ENCODE measurements around the gene SPOCK3. TPM values are rescaled to one million over a fixed set of nuclear protein-coding genes. Genes with fewer than 3 reads are reported as not detected.
"Not testable (repeated sequence)": the region's sequence is repeated elsewhere in the genome, so short reads cannot be mapped to it uniquely, and the experiment has no call there.

Gene SPOCK3
- total RNA-seq, 1 donor from 2014 or later = not detected

DNA sequence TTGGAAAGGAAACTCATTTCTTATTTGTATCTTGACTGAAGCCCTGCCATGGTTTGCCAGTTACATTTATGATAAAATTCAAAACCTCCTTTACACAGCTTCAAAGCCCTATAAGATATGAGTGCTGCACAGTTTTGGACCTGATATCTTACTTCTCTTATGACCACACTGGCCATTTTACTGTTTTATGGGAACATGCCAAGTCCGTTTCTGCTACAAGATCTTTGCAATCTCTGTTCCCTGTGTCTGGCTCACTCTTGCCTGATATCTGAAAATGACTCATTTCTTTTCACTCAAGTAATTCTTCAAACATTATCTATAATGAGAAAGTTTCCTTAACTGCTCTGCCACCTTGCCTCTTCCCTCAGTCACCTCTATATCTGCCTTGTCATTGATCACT, 247.3 kb downstream of the SPOCK3 start:
- Histone ChIP-seq H3K4me1 (no peaks in the 10 kb centered on the region), H3K27me3 (no peaks in the 10 kb centered on the region), H3K36me3 (no peaks in the 10 kb centered on the region), H3K4me3 (no peak overlapping the region), H3K9me3 (no peaks in the 10 kb centered on the region), H3K27ac (no peak overlapping the region)
- TF ChIP-seq, protein P1, sequence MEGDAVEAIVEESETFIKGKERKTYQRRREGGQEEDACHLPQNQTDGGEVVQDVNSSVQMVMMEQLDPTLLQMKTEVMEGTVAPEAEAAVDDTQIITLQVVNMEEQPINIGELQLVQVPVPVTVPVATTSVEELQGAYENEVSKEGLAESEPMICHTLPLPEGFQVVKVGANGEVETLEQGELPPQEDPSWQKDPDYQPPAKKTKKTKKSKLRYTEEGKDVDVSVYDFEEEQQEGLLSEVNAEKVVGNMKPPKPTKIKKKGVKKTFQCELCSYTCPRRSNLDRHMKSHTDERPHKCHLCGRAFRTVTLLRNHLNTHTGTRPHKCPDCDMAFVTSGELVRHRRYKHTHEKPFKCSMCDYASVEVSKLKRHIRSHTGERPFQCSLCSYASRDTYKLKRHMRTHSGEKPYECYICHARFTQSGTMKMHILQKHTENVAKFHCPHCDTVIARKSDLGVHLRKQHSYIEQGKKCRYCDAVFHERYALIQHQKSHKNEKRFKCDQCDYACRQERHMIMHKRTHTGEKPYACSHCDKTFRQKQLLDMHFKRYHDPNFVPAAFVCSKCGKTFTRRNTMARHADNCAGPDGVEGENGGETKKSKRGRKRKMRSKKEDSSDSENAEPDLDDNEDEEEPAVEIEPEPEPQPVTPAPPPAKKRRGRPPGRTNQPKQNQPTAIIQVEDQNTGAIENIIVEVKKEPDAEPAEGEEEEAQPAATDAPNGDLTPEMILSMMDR (IDR thresholded peaks at IDR 0.05) = no peak
- no peak for DNase-seq (ENCODE audit: low spot score in 2 of 2)
- intact Hi-C loops (cut with DNase I) = no loop called here

DNA sequence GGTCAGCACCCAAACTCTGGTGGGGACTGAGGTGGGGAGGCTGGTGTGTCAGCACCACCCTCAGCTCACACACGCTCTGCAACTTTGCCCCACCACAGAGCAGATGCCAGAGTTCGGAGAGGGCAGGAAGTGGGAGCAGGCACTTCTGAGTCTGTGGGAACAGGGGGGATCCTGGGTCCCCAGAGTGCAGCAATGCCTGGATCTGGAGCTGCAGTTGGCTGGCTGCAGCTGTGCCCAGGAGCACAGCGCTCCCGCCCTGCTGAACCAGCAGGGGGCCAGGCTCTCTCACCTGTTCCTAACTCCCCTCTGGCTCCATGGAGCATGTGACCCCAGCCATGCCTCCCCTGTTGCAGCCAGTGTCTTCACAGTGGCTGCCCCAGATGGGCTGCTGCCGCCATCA, 252.4 kb downstream of the SPOCK3 start:
- Histone ChIP-seq H3K27me3 (no peaks in the 10 kb centered on the region), H3K4me3 (no peak overlapping the region), H3K4me1 (no peaks in the 10 kb centered on the region), H3K9me3 (no peaks in the 10 kb centered on the region), H3K36me3 (no peaks in the 10 kb centered on the region), H3K27ac (no peak overlapping the region)
- no peak for DNase-seq (ENCODE audit: low spot score in 2 of 2)
- TF ChIP-seq, protein P1 (IDR thresholded peaks at IDR 0.05) = no peak
- intact Hi-C loops (cut with DNase I) = no loop called here

DNA sequence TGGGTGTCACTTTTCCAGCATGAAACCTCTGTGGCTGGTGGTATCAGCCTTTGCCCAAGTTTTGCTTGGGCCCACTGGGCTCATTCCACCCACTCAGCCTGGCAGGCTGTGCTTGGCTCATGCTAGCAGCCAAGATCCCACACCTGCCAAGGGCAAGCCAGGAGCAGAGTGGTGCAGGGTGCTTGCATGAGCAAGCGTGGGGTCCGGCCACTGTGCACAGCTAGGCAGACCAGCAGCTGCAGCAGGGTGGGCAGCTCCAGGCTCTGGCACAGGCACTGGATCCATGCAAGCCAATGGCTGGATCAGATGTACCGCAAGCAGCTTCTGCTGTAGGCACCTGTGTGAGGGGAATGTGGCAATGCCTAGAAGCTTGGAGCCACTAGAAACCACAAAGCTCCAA, 253.9 kb downstream of the SPOCK3 start:
- H3K36me3 ChIP-seq = no peaks in the 10 kb centered on the region

DNA sequence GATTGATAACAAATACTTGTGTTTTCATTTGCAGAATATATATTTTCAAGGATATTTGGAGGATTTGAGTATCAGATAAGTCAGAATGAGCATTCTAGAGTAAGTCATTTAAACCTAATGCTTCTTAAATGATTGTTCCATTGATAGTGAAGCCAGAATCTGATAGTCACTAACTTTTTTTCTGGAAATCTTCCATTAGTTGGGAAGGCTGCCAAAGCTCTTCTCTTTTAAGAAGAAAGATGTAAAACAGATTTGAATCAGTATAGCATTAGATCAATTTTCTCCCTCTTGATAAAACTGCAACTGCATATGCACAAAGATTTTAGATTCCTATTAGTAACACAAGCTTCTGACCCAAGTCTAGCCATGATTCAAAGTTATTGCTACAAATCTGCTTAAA, 256.7 kb downstream of the SPOCK3 start:
- no peak for DNase-seq (ENCODE audit: low spot score in 2 of 2)
- no peak overlapping the region for H3K27ac ChIP-seq
- H3K27me3 ChIP-seq = no peaks in the 10 kb centered on the region
- H3K4me1 ChIP-seq = no peaks in the 10 kb centered on the region
- no peaks in the 10 kb centered on the region for H3K36me3 ChIP-seq
- intact Hi-C loops (cut with DNase I) = no loop called here
- no peak overlapping the region for H3K4me3 ChIP-seq
- H3K9me3 ChIP-seq = no peaks in the 10 kb centered on the region
- TF ChIP-seq, protein P1 (IDR thresholded peaks at IDR 0.05) = no peak

More for the DNA sequence above, 253.9 kb downstream of the SPOCK3 start:
- intact Hi-C loops (cut with DNase I) = no loop called here
- TF ChIP-seq, protein P1 (IDR thresholded peaks at IDR 0.05) = no peak
- H3K4me3 ChIP-seq = no peak overlapping the region
- no peak overlapping the region for H3K27ac ChIP-seq
- H3K9me3 ChIP-seq = no peaks in the 10 kb centered on the region
- H3K27me3 ChIP-seq = no peaks in the 10 kb centered on the region
- no peaks in the 10 kb centered on the region for H3K4me1 ChIP-seq
- DNase-seq (ENCODE audit: low spot score in 2 of 2) = no peak

DNA sequence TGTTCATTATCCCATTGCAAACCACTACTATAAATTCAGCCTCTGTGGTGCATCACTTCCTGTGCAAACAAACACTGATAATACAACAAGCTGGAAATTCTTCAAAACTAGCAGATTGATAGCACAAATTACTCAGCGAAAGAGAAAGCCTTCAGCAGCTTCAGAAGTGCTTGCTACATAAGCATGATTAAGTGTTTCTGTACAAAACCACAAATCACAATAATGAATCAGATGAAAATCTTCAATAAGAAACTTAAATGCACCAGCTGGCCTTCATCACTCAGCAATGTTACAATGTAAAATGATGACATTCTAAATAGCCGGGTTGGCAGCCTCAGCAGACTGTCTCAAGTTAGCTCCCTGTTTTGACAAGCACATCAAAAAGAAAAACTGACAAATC, 262.2 kb downstream of the SPOCK3 start:
- no peak for DNase-seq (ENCODE audit: low spot score in 2 of 2)
- Histone ChIP-seq H3K27me3 (no peaks in the 10 kb centered on the region), H3K36me3 (no peaks in the 10 kb centered on the region), H3K4me1 (no peaks in the 10 kb centered on the region), H3K4me3 (no peak overlapping the region), H3K9me3 (no peaks in the 10 kb centered on the region), H3K27ac (no peak overlapping the region)
- intact Hi-C loops (cut with DNase I) = no loop called here
- TF ChIP-seq, protein P1 (IDR thresholded peaks at IDR 0.05) = no peak

DNA sequence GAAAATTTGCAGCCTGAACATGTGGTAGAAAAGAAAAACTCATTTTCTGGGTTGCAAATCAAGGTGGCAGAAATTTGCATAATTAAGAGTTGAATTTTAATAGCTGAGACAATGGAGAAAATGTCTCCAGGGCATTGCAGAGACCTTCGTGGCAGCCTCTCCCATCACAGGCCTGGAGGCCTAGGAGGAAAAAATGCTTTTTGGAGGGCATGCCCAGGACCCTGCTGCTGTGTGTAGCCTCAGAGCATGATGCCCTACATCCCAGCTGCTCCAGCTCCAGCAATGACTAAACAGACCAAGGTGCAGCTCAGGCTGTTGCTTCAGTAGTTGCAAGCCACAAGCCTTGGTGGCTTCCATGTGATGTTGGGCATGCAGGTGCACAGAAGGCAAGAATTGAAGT, 266.1 kb downstream of the SPOCK3 start:
- intact Hi-C loops (cut with DNase I); H3K9me3 ChIP-seq; H3K4me3 ChIP-seq; H3K27me3 ChIP-seq; H3K4me1 ChIP-seq; H3K27ac ChIP-seq; DNase-seq (ENCODE audit: low spot score in 2 of 2); H3K36me3 ChIP-seq: not testable (repeated sequence)

Data from ascending aorta (tissue), 2 donors.